BJ (cell line): ENCODE data around the gene PPM1M. TPM values are rescaled to one million over a fixed set of nuclear protein-coding genes. Genes with fewer than 3 reads are reported as not detected.

ENCODE experiments used
- CTCF ChIA-PET: fragments of 350-600 bp; formaldehyde crosslinking; extraction: SDS; loops from one replicate; lab custom pipeline; 2021; ENCODE audit warnings: antibody characterized with exemption, inconsistent platforms; lab: Yijun Ruan, JAX
- POLR2A ChIA-PET: fragments of 300-600 bp; sonication (Branson Sonifier 250); formaldehyde crosslinking; extraction: SDS; loops from one replicate; lab custom pipeline; 2021; ENCODE audit warnings: antibody characterized with exemption; lab: Charles Lee
- DNase-seq: peaks from one replicate; pipeline ENCODE4 v3.0.0-alpha.2; 2011; ENCODE audit warnings: low read depth
- H3K27me3 ChIP-seq: 2 replicates; pipeline ENCODE4 v1.6.0; 2011; ENCODE audit warnings: low read length; ENCODE audit not compliant: control insufficient read depth, insufficient read depth
- H3K36me3 ChIP-seq: 2 replicates; pipeline ENCODE4 v1.5.1; 2011; ENCODE audit warnings: low read length; ENCODE audit not compliant: control insufficient read depth, insufficient read depth
- H3K4me3 ChIP-seq: 2 replicates; pipeline ENCODE4 v1.5.1; 2011; ENCODE audit warnings: low read depth, mild to moderate bottlenecking, control low read depth, low read length
- CTCF ChIP-seq: IDR thresholded peaks from 2 replicates; pipeline ENCODE4 v1.5.1; 2011; ENCODE audit warnings: low read depth, mild to moderate bottlenecking, control low read depth, inconsistent platforms, low read length, moderate library complexity; ENCODE audit not compliant: insufficient read depth
- polyA plus RNA-seq: library from polyadenylated mRNA; depleted of rRNA; stranded (reverse); fragments of >200 nt; gene quantifications from 2 replicates; pipeline ENCODE4 v1.2.3, GENCODE V29; 2011

Gene PPM1M
- polyA plus RNA-seq, 1 experiment: 52.2 TPM

DNA sequence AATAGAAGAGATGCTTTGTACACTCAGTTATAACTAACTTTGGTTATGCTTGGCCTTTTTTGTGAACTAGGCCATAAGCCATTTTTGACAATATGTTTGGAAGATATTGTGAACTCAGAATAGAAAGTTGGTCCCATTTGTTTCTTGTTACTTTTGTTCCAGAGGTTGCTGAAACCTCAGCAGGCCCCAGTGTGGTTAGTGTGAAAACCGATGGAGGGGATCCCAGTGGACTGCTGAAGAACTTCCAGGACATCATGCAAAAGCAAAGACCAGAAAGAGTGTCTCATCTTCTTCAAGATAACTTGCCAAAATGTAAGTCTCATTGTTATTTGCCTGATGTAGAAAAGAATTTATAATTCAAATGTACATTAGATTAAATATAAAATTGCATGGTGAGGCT is 41.9 kb upstream of the PPM1M start:
- POLR2A ChIA-PET: no interaction called here
- H3K27me3 ChIP-seq: no peaks in the 10 kb centered on the region
- H3K4me3 ChIP-seq: no peak overlapping the region
- DNase-seq: no peak
- H3K36me3 ChIP-seq: peaks cover 22% of the 10 kb centered on the region
- CTCF ChIA-PET: interaction anchor here (1.8 to 2.9 kb wide), 2 partner anchors 17 to 136 kb away, joined by 4 to 14 read pairs; no protein-coding TSS in a partner anchor
- no peak for TF ChIP-seq CTCF

GRCh38 chr3:52204337-52205073 is 41.1 kb upstream of the PPM1M start:
- H3K4me3 ChIP-seq: no peak overlapping the region
- ChIA-PET CTCF (interaction anchor here (1.1 to 2.9 kb wide), 3 partner anchors 16 to 200 kb away, joined by 3 to 14 read pairs (median 4); no protein-coding TSS in a partner anchor), POLR2A (no interaction called here)
- DNase-seq: no peak
- TF ChIP-seq CTCF: no peak
- H3K36me3 ChIP-seq: peaks cover 22% of the 10 kb centered on the region
- H3K27me3 ChIP-seq: no peaks in the 10 kb centered on the region

DNA sequence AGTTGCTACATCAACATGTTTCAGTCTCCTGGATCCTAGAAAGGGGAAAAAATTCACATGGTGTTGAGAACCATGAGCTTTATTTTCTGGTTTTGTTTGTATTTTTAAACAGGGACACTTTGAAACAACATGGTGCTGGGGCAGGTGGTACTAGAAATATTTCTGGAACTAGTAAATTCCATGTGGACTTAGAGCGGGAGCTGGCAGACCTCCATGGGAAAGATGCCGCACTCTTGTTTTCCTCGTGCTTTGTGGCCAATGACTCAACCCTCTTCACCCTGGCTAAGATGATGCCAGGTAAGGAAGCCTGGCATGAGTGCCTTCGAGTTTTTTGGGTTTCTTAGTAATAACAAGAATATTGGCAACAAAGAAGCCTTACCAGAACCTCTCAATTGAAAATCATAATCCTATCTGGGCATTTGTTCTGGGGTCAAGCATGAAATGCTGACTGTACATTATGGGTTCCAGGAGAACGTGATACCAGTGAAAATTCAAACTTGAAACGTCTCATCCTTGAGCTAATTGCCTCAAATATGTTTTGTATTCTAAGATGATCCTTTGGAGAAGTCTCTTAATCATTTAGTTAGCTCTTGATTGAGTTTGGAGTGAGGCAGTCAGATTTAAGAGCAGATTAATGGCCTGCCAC is 39.7 kb upstream of the PPM1M start:
- no peak for TF ChIP-seq CTCF
- peaks cover 26% of the 10 kb centered on the region for H3K36me3 ChIP-seq
- no peaks in the 10 kb centered on the region for H3K27me3 ChIP-seq
- ChIA-PET CTCF (interaction anchor here (2.9 kb wide), 1 partner anchor 15 kb away, joined by 14 read pairs; no protein-coding TSS in a partner anchor), POLR2A (no interaction called here)
- DNase-seq: no peak
- H3K4me3 ChIP-seq: no peak overlapping the region

DNA sequence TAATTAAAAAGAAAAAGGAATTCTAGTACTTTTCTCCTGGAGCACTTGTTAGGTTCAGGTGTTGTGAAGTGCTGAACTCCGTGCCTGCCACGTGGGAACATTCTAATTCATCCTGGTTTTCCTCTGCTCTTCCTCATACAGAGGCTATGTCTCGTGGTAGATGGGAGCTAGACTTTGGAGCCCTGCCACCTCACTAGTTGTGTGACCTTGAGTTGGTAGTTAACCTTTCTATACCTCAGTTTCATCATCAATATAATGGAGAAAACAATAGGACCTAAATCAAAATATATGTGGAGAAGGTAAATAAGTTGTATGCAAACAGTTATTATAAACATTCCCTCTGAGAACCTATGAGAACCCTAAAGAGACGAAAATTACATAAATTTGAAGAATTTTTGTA is 37.0 kb upstream of the PPM1M start:
- TF ChIP-seq CTCF: no peak
- ChIA-PET CTCF (interaction anchor here (0.8 to 6.3 kb wide), 4 partner anchors 8 to 204 kb away, joined by 4 to 57 read pairs (median 5); no protein-coding TSS in a partner anchor), POLR2A (no interaction called here)
- H3K4me3 ChIP-seq: no peak overlapping the region
- DNase-seq: no peak
- H3K27me3 ChIP-seq: no peaks in the 10 kb centered on the region
- peaks cover 33% of the 10 kb centered on the region for H3K36me3 ChIP-seq

GRCh38 chr3:52210037-52210436 is 35.5 kb upstream of the PPM1M start:
- Histone ChIP-seq H3K36me3 (peaks cover 40% of the 10 kb centered on the region), H3K27me3 (no peaks in the 10 kb centered on the region), H3K4me3 (no peak overlapping the region)
- CTCF ChIA-PET: interaction anchor here (6.3 kb wide), 1 partner anchor 11 kb away, joined by 57 read pairs; no protein-coding TSS in a partner anchor
- no peak for TF ChIP-seq CTCF
- POLR2A ChIA-PET: interaction anchor here (0.6 to 0.7 kb wide), 2 partner anchors 32 to 67 kb away, joined by 3 read pairs; no protein-coding TSS in a partner anchor
- no peak for DNase-seq
